Measurements from ENCODE around the gene NRARP. TPM values are rescaled to one million over a fixed set of nuclear protein-coding genes. Genes with fewer than 3 reads are reported as not detected.

The NRARP gene
- total and polyA plus RNA-seq, 2 experiments from 2014 or later, result 4.0 to 55.1 TPM

DNA sequence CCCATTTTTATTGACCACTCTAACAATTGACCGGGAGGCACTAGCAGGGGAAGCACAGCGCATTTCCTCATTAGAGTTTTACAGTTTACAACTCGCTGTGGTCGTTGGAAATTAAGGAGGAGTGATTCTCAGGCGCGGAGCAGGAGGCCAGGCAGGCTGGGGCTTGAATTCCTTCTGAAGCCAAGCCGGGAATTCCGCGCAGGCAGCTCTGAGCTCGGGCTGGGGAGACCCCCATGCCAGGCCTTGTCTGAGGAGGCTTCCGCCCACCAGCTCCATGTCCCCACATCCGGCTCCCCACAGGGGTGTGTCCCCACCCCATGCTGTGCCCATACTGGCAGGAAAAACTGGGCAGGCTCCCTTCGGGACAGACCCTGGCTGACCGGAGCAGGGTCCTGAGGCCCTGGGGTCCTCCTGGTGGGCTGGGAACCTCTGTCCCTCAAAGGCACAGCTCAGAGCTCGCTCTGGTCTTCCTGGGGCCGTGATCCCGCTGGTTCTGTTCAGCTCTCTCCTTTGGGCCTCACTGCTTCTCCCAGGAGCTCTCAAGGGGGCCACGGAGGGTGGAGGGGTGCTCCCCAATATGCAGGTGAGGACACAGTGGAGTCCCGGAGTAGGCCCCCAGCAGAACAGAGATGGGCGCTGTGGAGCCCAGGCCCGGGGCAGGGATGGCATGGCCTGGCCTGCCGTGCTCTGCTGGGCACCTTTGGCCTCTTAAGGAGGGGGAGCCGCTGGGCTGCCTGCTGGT is 1.3 kb upstream of the NRARP start:
- Histone ChIP-seq H3F3A (replicated peaks; ENCODE audit: low read depth) (peaks cover 18% of the 10 kb centered on the region), H3K4me2 (peak overlapping the region; percentile 84), H3K4me1 (ENCODE audit: insufficient read depth) (peaks cover 37% of the 10 kb centered on the region), H3K79me2 (replicated peaks; ENCODE audit: insufficient read depth) (peaks cover 3% of the 10 kb centered on the region; the same call in 1 of the 2 replicates), H3K36me3 (ENCODE audit: insufficient read depth) (no peaks in the 10 kb centered on the region), H4K20me1 (replicated peaks; ENCODE audit: insufficient read depth) (peaks cover 9% of the 10 kb centered on the region), H3K27me3 (ENCODE audit: insufficient read depth) (peaks cover 13% of the 10 kb centered on the region), H3K4me3 (peak overlapping the region; percentile 62), H2AFZ (no peak overlapping the region), H3K27ac (ENCODE audit: low read depth) (no peak overlapping the region), H3K9me2 (ENCODE audit: insufficient read depth) (no peaks in the 10 kb centered on the region)
- TF ChIP-seq STAT1 (IDR thresholded peaks at IDR 0.05; ENCODE audit: unreplicated experiment), result no peak
- TF ChIP-seq EZH2phosphoT487 (IDR thresholded peaks at IDR 0.05; ENCODE audit: unreplicated experiment), result no peak
- no peak for TF ChIP-seq ZNF114 (CRISPR knock-in tag; IDR thresholded peaks at IDR 0.05)
- no peak for TF ChIP-seq EZH2 (IDR thresholded peaks at IDR 0.05; ENCODE audit: low read depth, unreplicated experiment)
- no peak for TF ChIP-seq REST (IDR thresholded peaks at IDR 0.05; ENCODE audit: unreplicated experiment)
- TF ChIP-seq POLR2AphosphoS5 (IDR thresholded peaks at IDR 0.05; ENCODE audit: low read depth), result no peak
- TF ChIP-seq ZNF462 (CRISPR knock-in tag; IDR thresholded peaks at IDR 0.05), result no peak
- TF ChIP-seq CTCF (conservative IDR thresholded peaks at IDR 0.05; ENCODE audit: low read depth in 2 of 2), result no peak
- TF ChIP-seq ZNF331 (CRISPR knock-in tag; IDR thresholded peaks at IDR 0.05; ENCODE audit: low read depth), result no peak
- TF ChIP-seq, protein P1, sequence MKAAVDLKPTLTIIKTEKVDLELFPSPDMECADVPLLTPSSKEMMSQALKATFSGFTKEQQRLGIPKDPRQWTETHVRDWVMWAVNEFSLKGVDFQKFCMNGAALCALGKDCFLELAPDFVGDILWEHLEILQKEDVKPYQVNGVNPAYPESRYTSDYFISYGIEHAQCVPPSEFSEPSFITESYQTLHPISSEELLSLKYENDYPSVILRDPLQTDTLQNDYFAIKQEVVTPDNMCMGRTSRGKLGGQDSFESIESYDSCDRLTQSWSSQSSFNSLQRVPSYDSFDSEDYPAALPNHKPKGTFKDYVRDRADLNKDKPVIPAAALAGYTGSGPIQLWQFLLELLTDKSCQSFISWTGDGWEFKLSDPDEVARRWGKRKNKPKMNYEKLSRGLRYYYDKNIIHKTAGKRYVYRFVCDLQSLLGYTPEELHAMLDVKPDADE (IDR thresholded peaks at IDR 0.05), result no peak
- no peak for TF ChIP-seq CREB1 (CRISPR knock-in tag; IDR thresholded peaks at IDR 0.05; ENCODE audit: low read depth)
- TF ChIP-seq JUNB (IDR thresholded peaks at IDR 0.05; ENCODE audit: unreplicated experiment), result no peak
- peak; percentile 70 for DNase-seq (ENCODE audit: low spot score)
- Mint-ChIP-seq H3K4me3 (peak overlapping the region; percentile 56), H3K27ac (no peak overlapping the region), H3K27me3 (ENCODE audit: insufficient read depth, low read depth, poor library complexity) (peaks cover 23% of the 10 kb centered on the region), H3K4me1 (peaks cover 40% of the 10 kb centered on the region), H3K36me3 (ENCODE audit: low read depth) (peaks cover 4% of the 10 kb centered on the region; the same call in 2 of the 3 replicates), H3K9me3 (no peaks in the 10 kb centered on the region)
- ATAC-seq, result no peak
